Right lobe of liver (tissue), 4 donors: Measurements from ENCODE around the gene LAIR2.

Source experiments
- CTCF ChIP-seq, 4 donors: fragments of 200-600 bp in 3 of 4; fragments of 450-650 bp in 1 of 4; IDR thresholded peaks; one replicate each; pipeline versions ENCODE4 v1.5.1 to v1.8.0; 2016 to 2022; ENCODE audit warnings: antibody characterized with exemption in 4 of 4, mild to moderate bottlenecking in 2 of 4
- POLR2A ChIP-seq: fragments of 450-650 bp; IDR thresholded peaks from one replicate; pipeline ENCODE4 v1.6.1; 2017; ENCODE audit warnings: antibody characterized with exemption, mild to moderate bottlenecking
- donor health status: DM: no; HTN: no; CAD: no.
- donor health status: DM: no; HTN: no; CAD: no.
- donor health status: DM: no; HTN: yes; CAD: no.

GRCh38 chr19:54453921-54454780, 48.5 kb upstream of the LAIR2 start:
- no peak for TF ChIP-seq CTCF (IDR thresholded peaks at IDR 0.05)
- no peak for TF ChIP-seq POLR2A
